Type B pancreatic cell (in vitro differentiated cells): ENCODE results near the gene BCL7A. TPM values are rescaled to one million over a fixed set of nuclear protein-coding genes. Genes with fewer than 3 reads are reported as not detected.
"Not testable (repeated sequence)": the region's sequence is repeated elsewhere in the genome, so short reads cannot be mapped to it uniquely, and the experiment has no call there.

Experiments used
- DNase-seq: peaks from one replicate; pipeline ENCODE4 v3.0.0; 2021; ENCODE audit warnings: mixed read lengths; ENCODE audit not compliant: unreplicated experiment; ENCODE audit errors: extremely low spot score
- H3K27ac Mint-ChIP-seq: 2 replicates; pipeline ENCODE4 v1.8.0; 2021; ENCODE audit warnings: mild to moderate bottlenecking, mixed read lengths
- H3K27me3 Mint-ChIP-seq: 2 replicates; pipeline ENCODE4 v1.8.0; 2021; ENCODE audit warnings: mixed read lengths
- H3K36me3 Mint-ChIP-seq: 2 replicates; pipeline ENCODE4 v1.8.0; 2021; ENCODE audit warnings: mixed read lengths
- H3K4me1 Mint-ChIP-seq: one replicate; pipeline ENCODE4 v1.8.0; 2021; ENCODE audit warnings: mixed read lengths; ENCODE audit not compliant: unreplicated experiment
- H3K4me3 Mint-ChIP-seq: 2 replicates; pipeline ENCODE4 v1.8.0; 2021; ENCODE audit warnings: mild to moderate bottlenecking, mixed read lengths
- H3K9me3 Mint-ChIP-seq: 2 replicates; pipeline ENCODE4 v1.8.0; 2021; ENCODE audit warnings: mixed read lengths
- CTCF ChIP-seq: fragments of 200-600 bp; sonication (generic); conservative IDR thresholded peaks from 2 replicates; pipeline ENCODE4 v1.5.0; 2021; ENCODE audit warnings: antibody characterized with exemption, mild to moderate bottlenecking
- total RNA-seq: library from RNA; stranded (reverse); gene quantifications from 2 replicates; pipeline ENCODE4 v1.2.1, GENCODE V29; 2021; ENCODE audit warnings: low replicate concordance

Gene BCL7A
- total RNA-seq, 1 donor from 2014 or later = 30.9 TPM

GRCh38 chr12:122050706-122051105 is 29.0 kb downstream of the BCL7A start:
- Mint-ChIP-seq H3K9me3 (no peaks in the 10 kb centered on the region), H3K4me1 (peaks cover 5% of the 10 kb centered on the region), H3K4me3 (no peak overlapping the region), H3K27me3 (no peaks in the 10 kb centered on the region), H3K36me3 (peaks cover 3% of the 10 kb centered on the region), H3K27ac (no peak overlapping the region)
- no peak for DNase-seq
- TF ChIP-seq CTCF = no peak

GRCh38 chr12:122051231-122051876 is 29.7 kb downstream of the BCL7A start:
- Mint-ChIP-seq H3K4me1 (peaks cover 5% of the 10 kb centered on the region), H3K36me3 (no peaks in the 10 kb centered on the region), H3K27ac (no peak overlapping the region), H3K9me3 (no peaks in the 10 kb centered on the region), H3K4me3 (no peak overlapping the region), H3K27me3 (no peaks in the 10 kb centered on the region)
- no peak for TF ChIP-seq CTCF
- DNase-seq = no peak

- H3K9me3 Mint-ChIP-seq = no peaks in the 10 kb centered on the region
- H3K27me3 Mint-ChIP-seq = no peaks in the 10 kb centered on the region
- no peak for TF ChIP-seq CTCF
- no peaks in the 10 kb centered on the region for H3K36me3 Mint-ChIP-seq
- DNase-seq = no peak
- no peak overlapping the region for H3K4me3 Mint-ChIP-seq
- no peak overlapping the region for H3K27ac Mint-ChIP-seq
- H3K4me1 Mint-ChIP-seq = peaks cover 5% of the 10 kb centered on the region
Measured at GRCh38 chr12:122052285-122052684, 30.6 kb downstream of the BCL7A start.

GRCh38 chr12:122054842-122055520 is 33.3 kb downstream of the BCL7A start:
- no peak overlapping the region for H3K4me3 Mint-ChIP-seq
- no peaks in the 10 kb centered on the region for H3K9me3 Mint-ChIP-seq
- TF ChIP-seq CTCF = no peak
- no peaks in the 10 kb centered on the region for H3K27me3 Mint-ChIP-seq
- peaks cover 5% of the 10 kb centered on the region for H3K4me1 Mint-ChIP-seq
- H3K36me3 Mint-ChIP-seq = peaks cover 6% of the 10 kb centered on the region
- no peak for DNase-seq
- H3K27ac Mint-ChIP-seq = no peak overlapping the region

- not testable (repeated sequence) for H3K27me3 Mint-ChIP-seq, H3K4me1 Mint-ChIP-seq, DNase-seq, H3K36me3 Mint-ChIP-seq, H3K9me3 Mint-ChIP-seq, H3K27ac Mint-ChIP-seq, H3K4me3 Mint-ChIP-seq
Measured at GRCh38 chr12:122056406-122056805, 34.7 kb downstream of the BCL7A start.

- TF ChIP-seq CTCF = no peak
- no peaks in the 10 kb centered on the region for H3K27me3 Mint-ChIP-seq
- DNase-seq = no peak
- H3K9me3 Mint-ChIP-seq = no peaks in the 10 kb centered on the region
- peaks cover 6% of the 10 kb centered on the region for H3K36me3 Mint-ChIP-seq
- H3K27ac Mint-ChIP-seq = peak overlapping the region; percentile 31
- no peak overlapping the region for H3K4me3 Mint-ChIP-seq
- H3K4me1 Mint-ChIP-seq = peaks cover 5% of the 10 kb centered on the region
Measured at GRCh38 chr12:122057007-122057735, 35.5 kb downstream of the BCL7A start.
